Loucy (cell line): Measurements from ENCODE around the gene TRPM5.

Experiments
- EZH2phosphoT487 ChIP-seq: fragments of 200-600 bp; IDR thresholded peaks from 2 replicates; pipeline ENCODE4 v1.6.1; 2018; ENCODE audit warnings: antibody characterized with exemption, mild to moderate bottlenecking, moderate library complexity, borderline replicate concordance
- TF ChIP-seq, protein P1 (sequence below): fragments of 200-600 bp; sonication (generic); conservative IDR thresholded peaks from 2 replicates; pipeline ENCODE4 v1.5.1; 2014; ENCODE audit warnings: mild to moderate bottlenecking, antibody characterized with exemption, low read length

DNA sequence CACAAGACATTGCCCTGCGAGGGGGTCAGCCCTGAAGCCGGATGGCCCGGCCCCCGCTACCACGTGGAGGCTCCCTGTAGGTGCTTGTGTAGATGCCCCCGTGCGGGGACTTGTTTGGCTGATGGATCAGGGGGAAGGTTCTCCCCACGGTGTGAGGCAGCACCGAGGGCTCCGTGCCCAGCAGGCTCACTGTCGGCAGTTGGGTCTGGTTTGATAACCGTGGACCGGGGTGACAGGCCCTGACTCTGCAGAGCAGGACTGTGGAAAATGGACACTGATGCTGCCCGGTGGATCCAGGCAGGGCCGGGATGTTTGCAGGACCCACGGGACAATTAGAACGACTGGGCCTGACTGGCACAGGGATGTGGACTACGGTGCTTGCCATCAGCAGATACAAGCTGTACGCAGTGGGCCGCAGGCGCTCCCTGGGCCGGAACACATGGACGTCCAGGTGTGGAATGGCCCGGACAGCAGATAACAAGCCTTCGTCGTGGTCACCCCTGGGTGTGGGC is 19.5 kb upstream of the TRPM5 start:
- TF ChIP-seq, protein P1, sequence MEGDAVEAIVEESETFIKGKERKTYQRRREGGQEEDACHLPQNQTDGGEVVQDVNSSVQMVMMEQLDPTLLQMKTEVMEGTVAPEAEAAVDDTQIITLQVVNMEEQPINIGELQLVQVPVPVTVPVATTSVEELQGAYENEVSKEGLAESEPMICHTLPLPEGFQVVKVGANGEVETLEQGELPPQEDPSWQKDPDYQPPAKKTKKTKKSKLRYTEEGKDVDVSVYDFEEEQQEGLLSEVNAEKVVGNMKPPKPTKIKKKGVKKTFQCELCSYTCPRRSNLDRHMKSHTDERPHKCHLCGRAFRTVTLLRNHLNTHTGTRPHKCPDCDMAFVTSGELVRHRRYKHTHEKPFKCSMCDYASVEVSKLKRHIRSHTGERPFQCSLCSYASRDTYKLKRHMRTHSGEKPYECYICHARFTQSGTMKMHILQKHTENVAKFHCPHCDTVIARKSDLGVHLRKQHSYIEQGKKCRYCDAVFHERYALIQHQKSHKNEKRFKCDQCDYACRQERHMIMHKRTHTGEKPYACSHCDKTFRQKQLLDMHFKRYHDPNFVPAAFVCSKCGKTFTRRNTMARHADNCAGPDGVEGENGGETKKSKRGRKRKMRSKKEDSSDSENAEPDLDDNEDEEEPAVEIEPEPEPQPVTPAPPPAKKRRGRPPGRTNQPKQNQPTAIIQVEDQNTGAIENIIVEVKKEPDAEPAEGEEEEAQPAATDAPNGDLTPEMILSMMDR = no peak
- TF ChIP-seq EZH2phosphoT487 = no peak
